Gastrocnemius medialis (tissue), 4 donors: ENCODE results near the gene ZDHHC21.

Source experiments
- POLR2A ChIP-seq, 2 donors: fragments of 450-650 bp; IDR thresholded peaks; one replicate each; pipeline ENCODE4 v1.6.1; 2017; ENCODE audit warnings: antibody characterized with exemption in 2 of 2, mild to moderate bottlenecking in 2 of 2, moderate library complexity in 2 of 2
- TF ChIP-seq, protein P1 (sequence below), 5 experiments: fragments of 450-650 bp in 3 of 5; fragments of 200-600 bp in 2 of 5; sonication (generic) in 2 of 5; IDR thresholded peaks in 4 of 5; conservative IDR thresholded peaks in 1 of 5; 1 replicate in 4 of 5; 2 replicates in 1 of 5; pipeline ENCODE4 v1.5.1; 2016 to 2019; ENCODE audit warnings: antibody characterized with exemption in 5 of 5, mild to moderate bottlenecking in 3 of 5, moderate library complexity in 3 of 5

DNA sequence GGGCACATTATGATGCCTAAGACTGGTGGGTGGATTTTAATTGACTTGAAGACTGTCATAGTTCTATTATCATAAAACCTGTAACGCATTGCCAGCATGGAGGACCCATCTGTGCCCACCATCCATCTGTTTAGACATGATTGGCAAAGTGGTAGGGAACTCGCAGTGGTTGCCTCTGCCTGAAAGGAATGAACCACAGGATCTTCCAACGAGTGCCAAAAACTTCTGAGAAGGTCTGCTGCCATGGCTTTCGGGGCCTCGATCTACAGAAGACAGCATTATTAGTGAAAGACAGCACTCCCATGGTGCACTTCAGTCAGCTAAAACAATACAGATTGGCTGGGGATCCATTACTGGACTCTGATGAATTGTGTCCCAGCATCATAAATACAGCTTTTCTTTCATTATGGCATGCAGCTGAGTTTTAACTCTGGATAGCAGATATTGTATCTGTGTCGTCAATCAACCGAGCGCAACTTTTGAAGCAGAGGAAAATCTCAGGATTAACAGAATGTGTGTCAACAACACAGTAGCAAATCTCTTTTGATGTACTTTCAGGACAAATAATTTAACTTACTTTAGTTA, 74.3 kb downstream of the ZDHHC21 start:
- TF ChIP-seq, protein P1, sequence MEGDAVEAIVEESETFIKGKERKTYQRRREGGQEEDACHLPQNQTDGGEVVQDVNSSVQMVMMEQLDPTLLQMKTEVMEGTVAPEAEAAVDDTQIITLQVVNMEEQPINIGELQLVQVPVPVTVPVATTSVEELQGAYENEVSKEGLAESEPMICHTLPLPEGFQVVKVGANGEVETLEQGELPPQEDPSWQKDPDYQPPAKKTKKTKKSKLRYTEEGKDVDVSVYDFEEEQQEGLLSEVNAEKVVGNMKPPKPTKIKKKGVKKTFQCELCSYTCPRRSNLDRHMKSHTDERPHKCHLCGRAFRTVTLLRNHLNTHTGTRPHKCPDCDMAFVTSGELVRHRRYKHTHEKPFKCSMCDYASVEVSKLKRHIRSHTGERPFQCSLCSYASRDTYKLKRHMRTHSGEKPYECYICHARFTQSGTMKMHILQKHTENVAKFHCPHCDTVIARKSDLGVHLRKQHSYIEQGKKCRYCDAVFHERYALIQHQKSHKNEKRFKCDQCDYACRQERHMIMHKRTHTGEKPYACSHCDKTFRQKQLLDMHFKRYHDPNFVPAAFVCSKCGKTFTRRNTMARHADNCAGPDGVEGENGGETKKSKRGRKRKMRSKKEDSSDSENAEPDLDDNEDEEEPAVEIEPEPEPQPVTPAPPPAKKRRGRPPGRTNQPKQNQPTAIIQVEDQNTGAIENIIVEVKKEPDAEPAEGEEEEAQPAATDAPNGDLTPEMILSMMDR (IDR thresholded peaks at IDR 0.05 in 4 of 5, conservative IDR thresholded peaks at IDR 0.05 in 1 of 5), result no peak
- TF ChIP-seq POLR2A (IDR thresholded peaks at IDR 0.05), result no peak
